HG03103 (cell line): ENCODE data around the gene JARID2.
"Not testable (repeated sequence)": the region's sequence is repeated elsewhere in the genome, so short reads cannot be mapped to it uniquely, and the experiment has no call there.

Experiments used
- ATAC-seq: cut with Tn5 transposase; IDR thresholded peaks from one replicate; pipeline ENCODE4 v1.9.1; 2021; ENCODE audit warnings: low read depth; ENCODE audit not compliant: unreplicated experiment

The JARID2 gene

DNA sequence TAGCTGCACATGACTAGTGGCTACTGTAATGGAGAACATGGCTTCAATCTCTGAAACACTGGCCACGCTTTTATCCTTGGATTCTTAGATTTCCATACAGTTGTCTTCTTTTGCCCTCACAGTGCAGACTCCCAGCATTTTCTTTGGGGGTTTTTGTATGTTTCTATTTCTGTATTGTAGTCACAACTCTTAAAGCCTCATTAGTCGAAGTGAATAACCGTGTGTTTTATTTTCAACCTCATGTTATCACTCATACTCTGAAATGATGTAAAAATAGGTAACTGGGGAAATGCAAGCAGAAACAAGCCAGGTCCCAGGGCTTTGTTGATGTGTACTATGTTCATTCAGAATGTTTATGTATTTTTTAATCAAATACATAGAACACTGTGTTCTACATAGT lies 162.9 kb downstream of the JARID2 start:
- ATAC-seq, result no peak

DNA sequence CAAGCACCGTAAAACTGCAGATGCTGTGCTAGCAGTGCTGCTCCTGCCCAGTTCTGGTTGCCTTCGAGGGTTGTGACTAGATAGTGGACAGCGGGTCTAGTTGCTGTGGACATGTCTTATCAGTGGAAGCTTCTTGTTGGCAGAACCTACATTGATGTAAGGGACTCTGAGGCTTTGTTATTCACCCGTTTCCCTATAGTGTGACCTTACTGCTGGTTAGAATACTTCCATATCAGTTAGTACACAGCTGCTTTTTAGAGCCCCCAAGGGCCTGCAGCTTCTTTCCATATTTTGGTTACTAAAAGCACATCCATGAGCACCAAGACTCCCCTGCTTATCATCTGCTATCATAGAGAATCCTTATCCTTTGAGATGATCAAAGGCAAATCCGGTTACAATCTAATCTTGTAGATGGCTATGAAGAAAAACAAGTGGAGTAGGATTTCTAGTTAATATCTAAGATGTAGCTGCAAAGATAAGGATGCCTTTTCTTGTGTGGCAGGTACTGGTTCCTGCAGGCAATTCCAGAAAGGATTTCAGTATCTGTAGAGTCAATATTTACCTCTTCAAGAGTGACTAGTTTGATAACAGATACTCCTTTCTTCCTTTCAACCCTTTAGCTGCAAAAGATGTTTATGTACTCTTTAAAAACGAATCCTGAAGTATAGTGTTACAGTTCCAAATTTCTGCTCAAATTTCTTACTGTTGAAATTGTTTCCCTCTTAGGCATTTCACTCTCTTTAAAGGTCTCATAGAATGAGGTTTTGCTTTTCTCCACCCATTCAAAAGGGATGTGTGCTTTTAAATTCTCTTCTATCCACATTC lies 163.6 kb downstream of the JARID2 start:
- no peak for ATAC-seq

DNA sequence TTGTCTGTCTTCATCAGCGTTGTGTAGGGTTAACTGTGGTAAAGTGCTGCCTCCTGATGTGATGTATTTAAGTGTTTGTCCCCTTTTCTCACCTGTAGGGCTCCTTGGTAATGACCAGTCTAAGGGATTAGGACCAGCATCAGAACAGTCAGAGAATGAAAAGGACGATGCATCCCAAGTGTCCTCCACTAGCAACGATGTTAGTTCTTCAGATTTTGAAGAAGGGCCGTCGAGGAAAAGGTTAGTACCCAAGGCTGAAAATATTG lies 164.2 kb downstream of the JARID2 start:
- ATAC-seq, result no peak

GRCh38 chr6:15410752-15411151 lies 164.9 kb downstream of the JARID2 start:
- ATAC-seq, result no peak

DNA sequence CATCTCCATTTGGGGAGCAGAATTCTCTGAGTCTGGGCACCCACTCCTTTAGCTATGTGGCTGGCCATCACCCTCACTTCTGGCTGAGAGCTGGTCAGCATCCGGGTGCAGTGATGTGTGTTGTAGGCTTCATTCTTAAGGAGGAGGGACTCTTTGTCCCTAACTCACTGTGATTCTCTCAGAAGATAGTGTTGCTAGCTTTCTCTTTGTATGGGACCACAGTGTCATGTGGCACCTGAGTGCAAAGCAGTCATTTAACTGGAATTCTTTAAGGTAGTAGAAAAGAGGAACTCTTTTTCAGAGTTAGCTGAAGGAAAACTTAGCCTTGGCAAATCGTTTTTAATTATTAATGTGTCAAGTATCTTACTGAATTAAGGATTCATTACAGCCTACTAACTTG lies 165.9 kb downstream of the JARID2 start:
- ATAC-seq, result no peak

DNA sequence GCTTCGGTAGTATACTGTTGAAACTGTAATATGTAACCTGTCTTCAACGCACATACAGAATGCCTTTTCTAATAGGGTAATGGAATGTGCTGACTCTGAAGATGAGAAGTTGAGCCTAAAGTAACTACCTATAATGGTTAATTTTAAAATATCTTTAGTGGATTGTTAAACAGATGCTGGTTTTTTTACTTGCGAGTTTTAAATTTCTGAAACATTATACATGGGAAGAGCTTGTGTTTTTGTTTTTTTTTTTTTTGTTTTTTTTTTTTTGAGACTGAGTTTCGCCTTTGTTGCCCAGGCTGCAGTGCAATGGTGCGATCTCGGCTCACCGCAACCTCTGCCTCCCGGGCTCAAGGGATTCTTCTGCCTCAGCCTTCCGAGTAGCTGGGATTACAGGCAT lies 166.9 kb downstream of the JARID2 start:
- no peak for ATAC-seq

GRCh38 chr6:15413466-15414234 lies 167.8 kb downstream of the JARID2 start:
- no peak for ATAC-seq

- ATAC-seq, result no peak
Measured at GRCh38 chr6:15414235-15414612, 168.4 kb downstream of the JARID2 start.

DNA sequence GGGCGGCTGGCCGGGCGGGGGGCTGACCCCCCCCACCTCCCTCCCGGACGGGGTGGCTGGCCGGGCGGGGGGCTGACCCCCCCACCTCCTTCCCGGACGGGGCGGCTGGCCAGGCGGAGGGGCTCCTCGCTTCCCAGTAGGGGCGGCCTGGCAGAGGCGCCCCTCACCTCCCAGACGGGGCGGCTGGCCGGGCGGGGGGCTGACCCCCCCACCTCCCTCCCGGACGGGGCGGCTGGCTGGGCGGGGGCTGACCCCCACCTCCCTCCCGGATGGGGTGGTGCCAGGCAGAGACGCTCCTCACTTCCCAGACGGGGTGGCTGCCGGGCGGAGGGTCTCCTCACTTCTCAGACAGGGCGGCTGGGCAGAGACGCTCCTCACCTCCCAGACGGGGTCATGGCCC lies 169.8 kb downstream of the JARID2 start:
- ATAC-seq, result not testable (repeated sequence)

DNA sequence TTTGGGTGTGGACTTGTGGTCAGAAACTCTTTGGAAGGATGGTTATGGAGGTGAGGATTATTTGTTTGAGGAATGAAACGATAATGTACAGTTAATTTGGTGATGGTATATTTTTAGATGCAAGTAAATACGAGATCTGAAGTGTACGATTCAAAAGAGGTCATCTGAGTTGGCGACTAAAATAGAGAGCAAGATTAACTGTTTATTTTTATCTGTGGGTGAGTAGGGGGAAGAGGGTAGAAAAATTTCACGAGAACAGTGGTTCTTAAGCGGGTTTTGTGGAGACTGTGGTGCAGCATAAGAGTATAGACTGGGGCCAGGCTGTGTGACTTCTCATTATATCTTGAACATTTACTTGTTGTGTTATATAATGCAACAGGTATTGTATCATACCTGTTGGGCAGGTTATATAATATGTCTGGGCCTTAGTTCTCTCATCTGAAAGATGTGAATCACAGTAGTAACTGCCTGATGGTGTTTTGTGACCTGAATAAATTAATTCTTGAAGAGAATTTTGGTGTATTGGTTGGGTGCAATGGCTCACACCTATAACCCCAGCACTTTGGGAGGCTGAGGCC lies 171.2 kb downstream of the JARID2 start:
- ATAC-seq, result no peak

GRCh38 chr6:15417811-15418210 lies 171.9 kb downstream of the JARID2 start:
- no peak for ATAC-seq

DNA sequence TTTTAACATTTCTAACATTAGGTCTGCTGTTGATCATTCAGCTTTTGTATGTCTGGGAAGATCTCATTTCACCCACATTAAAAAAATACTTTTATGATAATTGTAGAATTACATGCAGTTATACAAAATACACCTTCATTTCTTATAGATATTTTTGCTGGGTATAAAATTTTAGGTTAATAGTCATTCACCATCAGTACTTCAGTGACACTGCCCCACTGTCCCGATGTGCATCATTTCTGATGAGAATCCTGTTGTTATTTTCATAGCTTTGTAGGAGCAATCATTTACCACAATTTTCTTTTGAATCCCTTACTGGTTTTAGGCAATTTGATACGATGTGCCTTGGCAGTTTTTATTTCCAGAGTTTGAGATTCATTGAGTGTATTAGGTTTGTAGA lies 173.6 kb downstream of the JARID2 start:
- ATAC-seq, result no peak

GRCh38 chr6:15420959-15421438 lies 175.1 kb downstream of the JARID2 start:
- ATAC-seq, result peak; percentile 62

GRCh38 chr6:15421945-15422733 lies 176.3 kb downstream of the JARID2 start:
- ATAC-seq, result peak; percentile 47

GRCh38 chr6:15423286-15423993 lies 177.6 kb downstream of the JARID2 start:
- no peak for ATAC-seq

GRCh38 chr6:15425947-15426346 lies 180.1 kb downstream of the JARID2 start:
- no peak for ATAC-seq

DNA sequence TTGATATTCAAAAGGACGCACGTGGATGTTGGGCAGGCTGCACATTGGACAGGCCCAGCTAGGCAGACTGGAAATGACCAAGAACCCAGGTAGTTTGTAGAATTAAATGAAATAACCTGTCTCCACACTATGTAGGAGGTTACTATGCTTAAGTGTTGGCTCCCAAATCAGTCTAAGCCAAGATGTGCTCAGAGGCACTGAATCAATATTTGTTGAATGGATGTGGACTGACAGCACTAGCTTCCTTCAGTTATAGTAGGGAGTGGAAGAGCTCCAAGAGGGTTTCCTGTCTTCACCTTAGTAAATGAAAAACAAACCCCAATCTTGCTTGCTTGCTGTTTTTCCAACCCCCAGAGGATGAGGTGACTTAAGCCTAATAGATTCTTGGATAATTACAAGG lies 180.5 kb downstream of the JARID2 start:
- ATAC-seq, result no peak

- no peak for ATAC-seq
Measured at GRCh38 chr6:15426901-15427300, 181.0 kb downstream of the JARID2 start.

GRCh38 chr6:15427331-15428070 lies 181.6 kb downstream of the JARID2 start:
- ATAC-seq, result no peak
